Uterus (tissue), 2 donors: Measurements from ENCODE around the gene LIN52.

Experiments used
- POLR2A ChIP-seq, 2 donors: fragments of 450-650 bp; IDR thresholded peaks; one replicate each; pipeline ENCODE4 v1.6.1; 2016; ENCODE audit warnings: antibody characterized with exemption in 2 of 2, mild to moderate bottlenecking in 1 of 2, moderate library complexity in 1 of 2
- TF ChIP-seq, protein P1 (sequence below), 4 experiments: fragments of 200-600 bp in 2 of 4; fragments of 450-650 bp in 2 of 4; sonication (generic) in 2 of 4; IDR thresholded peaks; one replicate each; pipeline ENCODE4 v1.5.1; 2016 to 2019; ENCODE audit warnings: antibody characterized with exemption in 4 of 4, mild to moderate bottlenecking in 2 of 4, moderate library complexity in 1 of 4

DNA sequence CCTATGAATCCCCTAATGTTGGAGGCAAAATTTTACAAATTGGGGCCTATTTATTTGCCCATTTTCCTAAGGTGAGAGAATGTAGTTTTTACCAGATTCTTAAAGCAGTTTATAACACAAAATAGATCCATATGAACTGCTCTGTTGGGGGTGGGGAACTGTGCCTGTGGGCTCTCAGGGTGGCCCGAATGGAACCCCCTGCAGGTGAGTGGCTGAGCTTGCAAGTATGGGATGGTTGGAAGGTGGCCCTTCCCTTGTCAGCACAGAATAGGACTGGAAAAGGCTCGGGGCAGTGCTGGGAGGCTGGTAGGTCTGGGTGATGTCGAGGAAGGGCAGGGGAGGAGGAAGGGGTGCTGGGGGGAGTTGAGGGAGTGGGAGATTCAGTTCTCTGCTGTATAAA, 159.4 kb downstream of the LIN52 start:
- TF ChIP-seq, protein P1, sequence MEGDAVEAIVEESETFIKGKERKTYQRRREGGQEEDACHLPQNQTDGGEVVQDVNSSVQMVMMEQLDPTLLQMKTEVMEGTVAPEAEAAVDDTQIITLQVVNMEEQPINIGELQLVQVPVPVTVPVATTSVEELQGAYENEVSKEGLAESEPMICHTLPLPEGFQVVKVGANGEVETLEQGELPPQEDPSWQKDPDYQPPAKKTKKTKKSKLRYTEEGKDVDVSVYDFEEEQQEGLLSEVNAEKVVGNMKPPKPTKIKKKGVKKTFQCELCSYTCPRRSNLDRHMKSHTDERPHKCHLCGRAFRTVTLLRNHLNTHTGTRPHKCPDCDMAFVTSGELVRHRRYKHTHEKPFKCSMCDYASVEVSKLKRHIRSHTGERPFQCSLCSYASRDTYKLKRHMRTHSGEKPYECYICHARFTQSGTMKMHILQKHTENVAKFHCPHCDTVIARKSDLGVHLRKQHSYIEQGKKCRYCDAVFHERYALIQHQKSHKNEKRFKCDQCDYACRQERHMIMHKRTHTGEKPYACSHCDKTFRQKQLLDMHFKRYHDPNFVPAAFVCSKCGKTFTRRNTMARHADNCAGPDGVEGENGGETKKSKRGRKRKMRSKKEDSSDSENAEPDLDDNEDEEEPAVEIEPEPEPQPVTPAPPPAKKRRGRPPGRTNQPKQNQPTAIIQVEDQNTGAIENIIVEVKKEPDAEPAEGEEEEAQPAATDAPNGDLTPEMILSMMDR (IDR thresholded peaks at IDR 0.05), result no peak
- TF ChIP-seq POLR2A (IDR thresholded peaks at IDR 0.05), result no peak
